Measurements from ENCODE around the gene TNRC6C.
A peak's percentile ranks its signal among the peaks of the same experiment; 100 is the strongest.

The TNRC6C gene

DNA sequence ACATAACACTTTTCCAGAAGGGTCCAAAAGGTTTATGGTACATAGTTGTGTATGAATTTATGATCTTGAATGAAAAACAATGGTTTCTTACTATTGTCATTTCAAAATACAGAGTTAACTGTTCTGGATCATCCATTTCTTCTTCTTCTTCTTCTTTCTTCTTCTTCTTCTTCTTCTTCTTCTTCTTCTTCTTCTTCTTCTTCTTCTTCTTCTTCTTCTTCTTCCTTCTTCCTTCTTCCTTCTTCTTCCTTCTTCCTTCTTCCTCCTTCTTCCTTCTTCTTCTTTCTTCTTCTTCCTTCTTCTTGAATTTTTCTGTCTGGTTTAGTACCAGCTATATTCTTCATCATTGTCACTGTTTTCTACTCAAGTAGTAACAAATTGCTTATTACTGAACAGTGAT lies 47.8 kb downstream of the TNRC6C start:
- no peak overlapping the region for H3K4me3 ChIP-seq (ENCODE audit: low read depth, low read length)
- TF ChIP-seq, protein P1, sequence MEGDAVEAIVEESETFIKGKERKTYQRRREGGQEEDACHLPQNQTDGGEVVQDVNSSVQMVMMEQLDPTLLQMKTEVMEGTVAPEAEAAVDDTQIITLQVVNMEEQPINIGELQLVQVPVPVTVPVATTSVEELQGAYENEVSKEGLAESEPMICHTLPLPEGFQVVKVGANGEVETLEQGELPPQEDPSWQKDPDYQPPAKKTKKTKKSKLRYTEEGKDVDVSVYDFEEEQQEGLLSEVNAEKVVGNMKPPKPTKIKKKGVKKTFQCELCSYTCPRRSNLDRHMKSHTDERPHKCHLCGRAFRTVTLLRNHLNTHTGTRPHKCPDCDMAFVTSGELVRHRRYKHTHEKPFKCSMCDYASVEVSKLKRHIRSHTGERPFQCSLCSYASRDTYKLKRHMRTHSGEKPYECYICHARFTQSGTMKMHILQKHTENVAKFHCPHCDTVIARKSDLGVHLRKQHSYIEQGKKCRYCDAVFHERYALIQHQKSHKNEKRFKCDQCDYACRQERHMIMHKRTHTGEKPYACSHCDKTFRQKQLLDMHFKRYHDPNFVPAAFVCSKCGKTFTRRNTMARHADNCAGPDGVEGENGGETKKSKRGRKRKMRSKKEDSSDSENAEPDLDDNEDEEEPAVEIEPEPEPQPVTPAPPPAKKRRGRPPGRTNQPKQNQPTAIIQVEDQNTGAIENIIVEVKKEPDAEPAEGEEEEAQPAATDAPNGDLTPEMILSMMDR (IDR thresholded peaks at IDR 0.05; ENCODE audit: low read depth, low read length): no peak

DNA sequence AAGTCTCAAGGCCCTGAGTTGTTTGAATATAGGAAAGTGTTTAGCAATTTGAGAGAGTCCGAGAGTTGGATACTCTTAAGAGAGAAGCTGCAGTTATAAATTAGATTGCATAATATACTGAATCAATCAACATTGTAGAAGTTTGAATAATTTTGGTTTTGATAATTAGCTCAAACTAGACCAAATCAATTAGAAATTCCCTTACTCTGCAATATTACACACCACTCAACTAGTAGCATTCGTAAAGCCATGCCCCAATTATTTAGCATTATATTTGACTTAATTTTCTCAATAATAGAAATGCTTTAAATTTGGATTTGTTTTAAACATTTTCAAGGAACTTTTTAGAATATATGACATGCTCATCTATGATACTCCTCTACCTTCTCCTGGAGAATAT lies 49.1 kb downstream of the TNRC6C start:
- TF ChIP-seq, protein P1 (IDR thresholded peaks at IDR 0.05; ENCODE audit: low read depth, low read length): no peak
- H3K4me3 ChIP-seq (ENCODE audit: low read depth, low read length): no peak overlapping the region

DNA sequence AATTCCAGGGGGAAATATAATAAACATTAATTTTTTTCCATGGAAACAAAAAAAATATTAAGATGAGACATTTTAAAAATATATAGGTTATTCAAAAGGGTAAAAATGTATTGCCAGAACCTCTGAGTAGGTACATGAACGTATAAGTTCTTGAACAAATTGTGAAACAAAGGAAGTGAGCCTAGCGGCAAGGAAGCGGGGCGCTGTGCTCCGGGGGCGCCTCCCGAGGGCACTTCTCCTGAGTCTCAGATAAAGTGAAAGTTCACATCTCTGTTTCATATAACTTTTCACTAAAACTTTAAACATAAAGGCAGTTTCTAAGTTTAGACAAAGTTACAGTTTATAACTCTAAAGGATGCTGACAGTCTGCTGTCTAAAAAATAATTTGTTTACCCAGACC lies 52.3 kb downstream of the TNRC6C start:
- TF ChIP-seq, protein P1 (IDR thresholded peaks at IDR 0.05; ENCODE audit: low read depth, low read length): no peak
- H3K4me3 ChIP-seq (ENCODE audit: low read depth, low read length): no peak overlapping the region

DNA sequence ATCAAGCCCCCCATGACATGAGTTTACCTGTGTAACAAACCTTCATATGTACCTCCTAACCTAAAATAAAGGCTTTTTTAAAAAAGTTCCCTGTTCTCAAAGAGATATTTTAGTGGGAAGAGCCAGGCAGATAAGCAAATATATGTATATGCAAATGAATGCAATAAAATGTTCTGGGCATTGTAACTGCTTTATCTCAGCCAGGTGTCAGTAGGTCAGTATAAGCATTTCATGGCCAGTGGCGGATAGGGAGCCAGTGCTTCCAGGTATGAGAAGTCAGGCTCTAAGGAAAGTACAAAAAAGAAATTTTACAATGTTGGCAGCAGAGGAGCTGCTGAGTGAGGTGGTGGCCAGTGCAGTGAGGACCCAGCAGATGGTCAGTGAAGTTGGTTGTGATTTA lies 53.9 kb downstream of the TNRC6C start:
- H3K4me3 ChIP-seq (ENCODE audit: low read depth, low read length): no peak overlapping the region
- TF ChIP-seq, protein P1 (IDR thresholded peaks at IDR 0.05; ENCODE audit: low read depth, low read length): no peak

DNA sequence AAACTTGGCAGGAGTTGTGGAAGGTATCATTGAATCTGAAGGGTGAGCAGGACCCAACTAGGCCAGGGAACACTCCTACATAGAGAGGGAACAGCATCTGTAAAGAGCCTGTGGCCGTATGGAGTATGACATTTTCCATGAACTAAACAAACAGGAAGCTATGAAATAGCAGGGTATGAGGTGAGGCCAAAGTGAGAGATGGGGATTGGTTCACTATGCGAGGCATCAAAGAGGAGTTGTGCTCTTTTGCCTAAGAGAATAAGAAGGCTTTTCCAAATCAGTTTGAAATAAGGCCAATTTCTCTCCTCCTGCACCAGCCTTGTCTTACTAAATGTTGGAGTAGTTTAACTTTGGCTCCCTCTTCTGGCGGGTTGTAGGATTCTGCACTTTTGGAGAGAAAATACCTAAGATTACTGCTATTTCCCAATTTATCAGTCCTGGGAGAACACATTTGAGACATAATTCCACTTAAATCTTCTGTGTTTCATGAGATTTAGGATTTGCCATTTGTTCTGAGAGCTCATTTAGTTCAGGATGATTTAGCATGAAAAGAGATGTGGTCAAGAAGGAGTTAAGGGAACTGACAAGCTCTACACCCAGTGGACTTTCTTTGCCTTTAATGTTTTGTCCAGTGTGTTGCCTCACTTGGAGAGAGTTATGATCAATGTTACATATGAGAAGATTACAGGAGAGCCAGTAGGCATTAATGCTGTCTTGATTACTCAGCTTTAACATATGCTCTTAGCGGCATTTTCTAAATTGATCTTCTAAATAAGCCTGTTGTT lies 55.4 kb downstream of the TNRC6C start:
- TF ChIP-seq, protein P1 (IDR thresholded peaks at IDR 0.05; ENCODE audit: low read depth, low read length): peak; percentile 42
- no peak overlapping the region for H3K4me3 ChIP-seq (ENCODE audit: low read depth, low read length)

DNA sequence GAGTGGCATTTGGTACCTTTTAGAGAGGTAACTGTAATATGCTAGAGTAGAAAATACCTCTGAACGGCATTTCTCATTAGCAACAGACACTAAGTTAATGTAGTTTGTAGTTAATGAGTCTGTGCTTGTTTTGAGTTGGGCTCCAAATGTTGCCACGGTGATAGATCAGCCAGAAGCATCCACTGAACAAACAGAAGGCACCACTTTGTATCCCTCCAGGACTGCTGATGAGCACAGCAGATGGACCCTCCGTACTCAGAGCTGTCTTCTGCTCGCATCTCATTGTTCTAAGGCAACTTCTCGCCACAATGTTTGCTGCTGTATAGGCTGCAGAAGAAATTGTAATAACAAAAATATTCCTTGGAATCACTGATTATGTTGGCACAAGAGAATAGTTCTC lies 56.1 kb downstream of the TNRC6C start:
- TF ChIP-seq, protein P1 (IDR thresholded peaks at IDR 0.05; ENCODE audit: low read depth, low read length): no peak
- no peak overlapping the region for H3K4me3 ChIP-seq (ENCODE audit: low read depth, low read length)

DNA sequence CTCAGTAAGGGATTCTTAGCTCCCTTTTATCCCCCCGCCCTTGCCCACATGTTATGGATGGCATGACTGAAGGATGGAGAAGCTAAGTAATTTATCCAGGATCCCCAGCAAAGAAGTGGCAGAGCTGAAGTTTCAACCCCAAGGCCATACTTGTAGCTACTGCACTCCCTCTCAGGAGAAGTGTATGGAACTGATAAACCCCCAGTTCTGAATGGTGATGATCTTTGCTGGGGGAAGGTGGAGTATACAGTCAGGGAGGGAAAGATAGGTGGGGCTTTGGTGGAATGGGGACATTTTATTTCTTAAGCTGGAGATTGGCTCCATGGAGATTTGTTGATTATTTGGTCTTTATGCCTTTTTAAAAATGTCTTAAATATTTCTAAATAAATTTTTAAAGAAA lies 58.3 kb downstream of the TNRC6C start:
- H3K4me3 ChIP-seq (ENCODE audit: low read depth, low read length): no peak overlapping the region
- TF ChIP-seq, protein P1 (IDR thresholded peaks at IDR 0.05; ENCODE audit: low read depth, low read length): no peak
